IMR-90 (cell line): ENCODE results near the gene FARSB. TPM values are rescaled to one million over a fixed set of nuclear protein-coding genes. Genes with fewer than 3 reads are reported as not detected.

Experiments used
- ATAC-seq: fragments of 200-7000 bp; cut with Tn5 transposase; 2 replicates; pipeline ENCODE4 v1.9.1; 2020; ENCODE audit warnings: low read depth, mild to moderate bottlenecking, moderate library complexity
- BruUV-seq: library from RNA; stranded (reverse); fragments of 400-500 nt; replicated peaks from 2 replicates; lab custom pipeline; 2021; lab: Mats Ljungman, UMichigan
- CTCF ChIA-PET: fragments of 300-600 bp; formaldehyde crosslinking; extraction: SDS; loops from one replicate; lab custom pipeline; 2021; ENCODE audit warnings: antibody characterized with exemption; lab: Yijun Ruan, JAX
- POLR2A ChIA-PET: fragments of 300-600 bp; sonication (Branson Sonifier 250); formaldehyde crosslinking; loops from one replicate; lab custom pipeline; 2022; ENCODE audit warnings: antibody characterized with exemption; ENCODE audit not compliant: unreplicated experiment; lab: Charles Lee
- DNase-seq: peaks from one replicate; pipeline ENCODE4 v3.0.0; 2013
- H2AFZ ChIP-seq: replicated peaks from 2 replicates; pipeline ENCODE3; 2013; ENCODE audit warnings: low read length, mild to moderate bottlenecking; ENCODE audit not compliant: poor library complexity
- H2AK5ac ChIP-seq: 2 replicates; pipeline ENCODE4 v1.6.1; 2013; ENCODE audit warnings: low read depth, low read length, inconsistent platforms
- H2AK9ac ChIP-seq: replicated peaks from 2 replicates; pipeline ENCODE3; 2013; ENCODE audit warnings: mild to moderate bottlenecking, low read depth, low read length, moderate library complexity; ENCODE audit not compliant: poor library complexity
- H2BK120ac ChIP-seq: 2 replicates; pipeline ENCODE4 v1.6.1; 2013; ENCODE audit warnings: low read depth, low read length, inconsistent platforms
- H2BK15ac ChIP-seq: 3 replicates; pipeline ENCODE4 v1.6.1; 2013; ENCODE audit warnings: low read depth, low read length, inconsistent platforms
- H2BK20ac ChIP-seq: 2 replicates; pipeline ENCODE4 v1.6.1; 2013; ENCODE audit warnings: low read depth, mild to moderate bottlenecking, inconsistent platforms, low read length, moderate library complexity
- H2BK5ac ChIP-seq: 2 replicates; pipeline ENCODE4 v1.6.1; 2013; ENCODE audit warnings: mild to moderate bottlenecking, low read depth, low read length, inconsistent platforms; ENCODE audit not compliant: poor library complexity, severe bottlenecking
- H3K14ac ChIP-seq: replicated peaks from 2 replicates; pipeline ENCODE4 v1.6.1; 2013; ENCODE audit warnings: low read depth, low read length, inconsistent platforms
- H3K18ac ChIP-seq: 2 replicates; pipeline ENCODE4 v1.6.1; 2013; ENCODE audit warnings: low read depth, low read length, control low read depth
- H3K23ac ChIP-seq: 2 replicates; pipeline ENCODE4 v1.6.1; 2013; ENCODE audit warnings: low read depth, low read length, inconsistent platforms
- H3K27ac ChIP-seq: 2 replicates; pipeline ENCODE4 v1.5.1; 2013; ENCODE audit warnings: mild to moderate bottlenecking, control low read depth, low read length; ENCODE audit not compliant: insufficient read depth
- H3K27me3 ChIP-seq: 2 replicates; pipeline ENCODE4 v1.6.1; 2013; ENCODE audit warnings: low read length; ENCODE audit not compliant: control insufficient read depth, insufficient read depth
- H3K36me3 ChIP-seq: 2 replicates; pipeline ENCODE4 v1.6.1; 2013; ENCODE audit warnings: low read length, mixed read lengths; ENCODE audit not compliant: control insufficient read depth, insufficient read depth
- H3K4ac ChIP-seq: 2 replicates; pipeline ENCODE4 v1.6.1; 2013; ENCODE audit warnings: low read depth, low read length, inconsistent platforms
- H3K4me1 ChIP-seq: 2 replicates; pipeline ENCODE4 v1.6.1; 2013; ENCODE audit warnings: low read length, mixed read lengths; ENCODE audit not compliant: control insufficient read depth, insufficient read depth
- H3K4me2 ChIP-seq: 2 replicates; pipeline ENCODE4 v1.6.1; 2013; ENCODE audit warnings: low read depth, mild to moderate bottlenecking, control low read depth, low read length, moderate library complexity
- H3K4me3 ChIP-seq: 2 replicates; pipeline ENCODE4 v1.5.1; 2013; ENCODE audit warnings: low read depth, mild to moderate bottlenecking, control low read depth, low read length, moderate library complexity; ENCODE audit not compliant: insufficient read depth
- H3K56ac ChIP-seq: 2 replicates; pipeline ENCODE4 v1.6.1; 2013; ENCODE audit warnings: low read length, inconsistent platforms; ENCODE audit not compliant: insufficient read depth; ENCODE audit errors: extremely low read depth
- H3K79me1 ChIP-seq, 2 experiments: 2 replicates each; pipeline ENCODE4 v1.6.1; 2013; ENCODE audit warnings: low read length in 2 of 2, inconsistent platforms in 1 of 2, low read depth in 1 of 2
- H3K9ac ChIP-seq: 2 replicates; pipeline ENCODE4 v1.6.1; 2013; ENCODE audit warnings: low read depth, low read length, control low read depth
- H3K9me1 ChIP-seq: 2 replicates; pipeline ENCODE4 v1.6.1; 2013; ENCODE audit warnings: low read length, inconsistent platforms; ENCODE audit not compliant: insufficient read depth
- H3K9me3 ChIP-seq: 2 replicates; pipeline ENCODE4 v1.6.1; 2013; ENCODE audit warnings: low read length; ENCODE audit not compliant: control insufficient read depth, insufficient read depth
- H4K20me1 ChIP-seq: 2 replicates; pipeline ENCODE4 v1.6.1; 2013; ENCODE audit warnings: low read length, inconsistent platforms; ENCODE audit not compliant: insufficient read depth
- H4K5ac ChIP-seq: 2 replicates; pipeline ENCODE4 v1.6.1; 2013; ENCODE audit warnings: mild to moderate bottlenecking, low read depth, low read length, control low read depth
- H4K8ac ChIP-seq, 2 experiments: 2 replicates each; pipeline ENCODE4 v1.6.1; 2013; ENCODE audit warnings: low read depth in 2 of 2, low read length in 2 of 2, control low read depth in 1 of 2, inconsistent platforms in 1 of 2
- H4K91ac ChIP-seq: 2 replicates; pipeline ENCODE4 v1.6.1; 2013; ENCODE audit warnings: low read depth, low read length, inconsistent platforms; ENCODE audit not compliant: insufficient read depth
- BHLHE40 ChIP-seq: fragments of 150-350 bp; IDR thresholded peaks from 2 replicates; pipeline ENCODE4 v1.6.1; 2016; ENCODE audit warnings: mild to moderate bottlenecking, low read depth, low read length
- CEBPB ChIP-seq: IDR thresholded peaks from 2 replicates; pipeline ENCODE4 v1.6.1; 2012; ENCODE audit warnings: low read depth, low read length, improper control_type of control experiment
- CHD1 ChIP-seq: IDR thresholded peaks from 2 replicates; pipeline ENCODE4 v1.6.1; 2012; ENCODE audit warnings: low read depth, low read length, improper control_type of control experiment
- MAFK ChIP-seq: IDR thresholded peaks from 2 replicates; pipeline ENCODE4 v1.6.1; 2012; ENCODE audit warnings: low read depth, low read length, improper control_type of control experiment
- MAZ ChIP-seq: IDR thresholded peaks from 2 replicates; pipeline ENCODE4 v1.6.1; 2012; ENCODE audit warnings: low read depth, mild to moderate bottlenecking, low read length, improper control_type of control experiment, moderate library complexity, borderline replicate concordance
- MXI1 ChIP-seq: IDR thresholded peaks from 2 replicates; pipeline ENCODE4 v1.6.1; 2012; ENCODE audit warnings: low read depth, mild to moderate bottlenecking, low read length, moderate library complexity, borderline replicate concordance
- NFE2L2 ChIP-seq: fragments of 150-350 bp; IDR thresholded peaks from 2 replicates; pipeline ENCODE4 v1.6.1; 2016; ENCODE audit warnings: low read depth, mild to moderate bottlenecking, low read length
- RCOR1 ChIP-seq: IDR thresholded peaks from 2 replicates; pipeline ENCODE4 v1.6.1; 2012; ENCODE audit warnings: mild to moderate bottlenecking, low read length, improper control_type of control experiment; ENCODE audit not compliant: insufficient replicate concordance
- RFX5 ChIP-seq: IDR thresholded peaks from 2 replicates; pipeline ENCODE4 v1.8.0; 2012; ENCODE audit warnings: low read depth, mild to moderate bottlenecking, low read length, moderate library complexity
- SMC3 ChIP-seq: fragments of 150-350 bp; IDR thresholded peaks from 2 replicates; pipeline ENCODE4 v1.6.1; 2016; ENCODE audit warnings: low read depth, mild to moderate bottlenecking, antibody characterized with exemption, low read length, moderate library complexity
- USF2 ChIP-seq: fragments of 150-350 bp; IDR thresholded peaks from 2 replicates; pipeline ENCODE4 v1.6.1; 2017; ENCODE audit warnings: mild to moderate bottlenecking, antibody characterized with exemption, low read length, low read depth
- WGBS, 2 experiments: methylation state at CpG; one replicate each; pipeline versions ENCODE4 v1.1.5 to v1.1.7; 2013; ENCODE audit warnings: missing lambda C conversion rate in 2 of 2; ENCODE audit not compliant: insufficient read length in 1 of 2; ENCODE audit errors: extremely low coverage in 2 of 2; 5-methylcytosine and 5-hydroxymethylcytosine counted together
- dilution Hi-C: fragments of 300-500 bp; cut with HindIII; formaldehyde crosslinking; loops from one replicate; pipeline ENCODE4 v1.14.3; 2018; ENCODE audit warnings: low sequenced_read_pairs; ENCODE audit not compliant: unreplicated experiment
- in situ Hi-C: fragments of 300-500 bp; cut with MboI; formaldehyde crosslinking; loops from 3 replicates; pipeline ENCODE4 v1.14.3; 2019; ENCODE audit warnings: low sequenced_read_pairs, inconsistent platforms, mixed read lengths
- intact Hi-C: fragments of 100-400 bp; cut with micrococcal nuclease; formaldehyde crosslinking; loops from 2 replicates; pipeline ENCODE4 v1.10.0; 2022
- polyA plus RNA-seq, 3 experiments: library from polyadenylated mRNA; depleted of rRNA; stranded (reverse); fragments of >200 nt; gene quantifications; 2 replicates each; pipeline ENCODE4 v1.2.3, GENCODE V29; 2012; ENCODE audit warnings: low replicate concordance in 1 of 3
- total RNA-seq: library from RNA; depleted of rRNA; stranded (reverse); fragments of >200 nt; gene quantifications from 2 replicates; pipeline ENCODE4 v1.2.3, GENCODE V29; 2012
- TF ChIP-seq, protein P1 (sequence below): fragments of 150-350 bp; IDR thresholded peaks from 2 replicates; pipeline ENCODE4 v1.6.1; 2016; ENCODE audit warnings: low read depth, mild to moderate bottlenecking, low read length, moderate library complexity, borderline replicate concordance
- TF ChIP-seq, protein P2 (sequence below): conservative IDR thresholded peaks from 2 replicates; pipeline ENCODE4 v1.5.1; 2012; ENCODE audit warnings: mild to moderate bottlenecking, low read depth, low read length, improper control_type of control experiment

Gene FARSB
- total and polyA plus RNA-seq, 2 of the 4 experiments (the other 2 are of a cell fraction), result 21.1 to 32.5 TPM

- H3K23ac ChIP-seq, result no peak overlapping the region
- ChIA-PET CTCF (interaction anchor here (0.6 to 0.7 kb wide), 2 partner anchors 46 to 535 kb away, joined by 3 to 4 read pairs; no protein-coding TSS in a partner anchor), POLR2A (no interaction called here)
- DNase-seq (no peak), ATAC-seq (no peak)
- H3K36me3 ChIP-seq, result no peaks in the 10 kb centered on the region
- TF ChIP-seq BHLHE40 (no peak), RFX5 (no peak), NFE2L2 (no peak), MAFK (no peak), SMC3 (no peak), CHD1 (no peak), USF2 (no peak), MXI1 (no peak), CEBPB (no peak), RCOR1 (no peak), MAZ (no peak)
- TF ChIP-seq, protein P1, sequence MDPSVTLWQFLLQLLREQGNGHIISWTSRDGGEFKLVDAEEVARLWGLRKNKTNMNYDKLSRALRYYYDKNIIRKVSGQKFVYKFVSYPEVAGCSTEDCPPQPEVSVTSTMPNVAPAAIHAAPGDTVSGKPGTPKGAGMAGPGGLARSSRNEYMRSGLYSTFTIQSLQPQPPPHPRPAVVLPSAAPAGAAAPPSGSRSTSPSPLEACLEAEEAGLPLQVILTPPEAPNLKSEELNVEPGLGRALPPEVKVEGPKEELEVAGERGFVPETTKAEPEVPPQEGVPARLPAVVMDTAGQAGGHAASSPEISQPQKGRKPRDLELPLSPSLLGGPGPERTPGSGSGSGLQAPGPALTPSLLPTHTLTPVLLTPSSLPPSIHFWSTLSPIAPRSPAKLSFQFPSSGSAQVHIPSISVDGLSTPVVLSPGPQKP, result no peak
- TF ChIP-seq, protein P2, sequence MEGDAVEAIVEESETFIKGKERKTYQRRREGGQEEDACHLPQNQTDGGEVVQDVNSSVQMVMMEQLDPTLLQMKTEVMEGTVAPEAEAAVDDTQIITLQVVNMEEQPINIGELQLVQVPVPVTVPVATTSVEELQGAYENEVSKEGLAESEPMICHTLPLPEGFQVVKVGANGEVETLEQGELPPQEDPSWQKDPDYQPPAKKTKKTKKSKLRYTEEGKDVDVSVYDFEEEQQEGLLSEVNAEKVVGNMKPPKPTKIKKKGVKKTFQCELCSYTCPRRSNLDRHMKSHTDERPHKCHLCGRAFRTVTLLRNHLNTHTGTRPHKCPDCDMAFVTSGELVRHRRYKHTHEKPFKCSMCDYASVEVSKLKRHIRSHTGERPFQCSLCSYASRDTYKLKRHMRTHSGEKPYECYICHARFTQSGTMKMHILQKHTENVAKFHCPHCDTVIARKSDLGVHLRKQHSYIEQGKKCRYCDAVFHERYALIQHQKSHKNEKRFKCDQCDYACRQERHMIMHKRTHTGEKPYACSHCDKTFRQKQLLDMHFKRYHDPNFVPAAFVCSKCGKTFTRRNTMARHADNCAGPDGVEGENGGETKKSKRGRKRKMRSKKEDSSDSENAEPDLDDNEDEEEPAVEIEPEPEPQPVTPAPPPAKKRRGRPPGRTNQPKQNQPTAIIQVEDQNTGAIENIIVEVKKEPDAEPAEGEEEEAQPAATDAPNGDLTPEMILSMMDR, result no peak
- no peak overlapping the region for H2BK120ac ChIP-seq
- no peaks in the 10 kb centered on the region for H3K9me1 ChIP-seq
- H3K14ac ChIP-seq, result no peak overlapping the region
- H3K9me3 ChIP-seq, result no peaks in the 10 kb centered on the region
- H2AK5ac ChIP-seq, result no peak overlapping the region
- H4K8ac ChIP-seq, result no peak overlapping the region
- H3K18ac ChIP-seq, result no peak overlapping the region
- H3K79me1 ChIP-seq, result no peaks in the 10 kb centered on the region
- 0% methylated on average over 1 of the region's 3 CpGs; no CpG with 5 or more reads in 1 of the 2 experiments for WGBS, 2 experiments
- H3K4me3 ChIP-seq, result no peak overlapping the region
- no peak overlapping the region for H4K5ac ChIP-seq
- no peak overlapping the region for H4K91ac ChIP-seq
- no peak overlapping the region for H2BK5ac ChIP-seq
- H2AFZ ChIP-seq, result no peak overlapping the region
- intact Hi-C loops (no loop called here), in situ Hi-C loops (no loop called here), dilution Hi-C loops (no loop called here)
- H4K20me1 ChIP-seq, result no peaks in the 10 kb centered on the region
- H3K4ac ChIP-seq, result no peak overlapping the region
- H2BK15ac ChIP-seq, result no peak overlapping the region
- H3K9ac ChIP-seq, result no peak overlapping the region
- peaks cover 9% of the 10 kb centered on the region for H3K27me3 ChIP-seq
- no peaks in the 10 kb centered on the region for H3K4me1 ChIP-seq
- no TSS peak for BruUV-seq
- no peak overlapping the region for H2AK9ac ChIP-seq
- H3K4me2 ChIP-seq, result no peak overlapping the region
- H3K27ac ChIP-seq, result no peak overlapping the region
- H2BK20ac ChIP-seq, result no peak overlapping the region
- H3K56ac ChIP-seq, result no peak overlapping the region
These were observed 106.9 kb downstream of the FARSB start for GRCh38 chr2:222548992-222549391.
